IMR-90 (cell line): ENCODE results near the gene IGSF10. TPM values are rescaled to one million over a fixed set of nuclear protein-coding genes. Genes with fewer than 3 reads are reported as not detected.

Experiments used
- ATAC-seq: fragments of 200-7000 bp; cut with Tn5 transposase; 2 replicates; pipeline ENCODE4 v1.9.1; 2020; ENCODE audit warnings: low read depth, mild to moderate bottlenecking, moderate library complexity
- BruUV-seq: library from RNA; stranded (reverse); fragments of 400-500 nt; replicated peaks from 2 replicates; lab custom pipeline; 2021; lab: Mats Ljungman, UMichigan
- CTCF ChIA-PET: fragments of 300-600 bp; formaldehyde crosslinking; extraction: SDS; loops from one replicate; lab custom pipeline; 2021; ENCODE audit warnings: antibody characterized with exemption; lab: Yijun Ruan, JAX
- POLR2A ChIA-PET: fragments of 300-600 bp; sonication (Branson Sonifier 250); formaldehyde crosslinking; loops from one replicate; lab custom pipeline; 2022; ENCODE audit warnings: antibody characterized with exemption; ENCODE audit not compliant: unreplicated experiment; lab: Charles Lee
- DNase-seq: peaks from one replicate; pipeline ENCODE4 v3.0.0; 2013
- H2AFZ ChIP-seq: replicated peaks from 2 replicates; pipeline ENCODE3; 2013; ENCODE audit warnings: low read length, mild to moderate bottlenecking; ENCODE audit not compliant: poor library complexity
- H2AK5ac ChIP-seq: 2 replicates; pipeline ENCODE4 v1.6.1; 2013; ENCODE audit warnings: low read depth, low read length, inconsistent platforms
- H2AK9ac ChIP-seq: replicated peaks from 2 replicates; pipeline ENCODE3; 2013; ENCODE audit warnings: mild to moderate bottlenecking, low read depth, low read length, moderate library complexity; ENCODE audit not compliant: poor library complexity
- H2BK120ac ChIP-seq: 2 replicates; pipeline ENCODE4 v1.6.1; 2013; ENCODE audit warnings: low read depth, low read length, inconsistent platforms
- H2BK15ac ChIP-seq: 3 replicates; pipeline ENCODE4 v1.6.1; 2013; ENCODE audit warnings: low read depth, low read length, inconsistent platforms
- H2BK20ac ChIP-seq: 2 replicates; pipeline ENCODE4 v1.6.1; 2013; ENCODE audit warnings: low read depth, mild to moderate bottlenecking, inconsistent platforms, low read length, moderate library complexity
- H2BK5ac ChIP-seq: 2 replicates; pipeline ENCODE4 v1.6.1; 2013; ENCODE audit warnings: mild to moderate bottlenecking, low read depth, low read length, inconsistent platforms; ENCODE audit not compliant: poor library complexity, severe bottlenecking
- H3K14ac ChIP-seq: replicated peaks from 2 replicates; pipeline ENCODE4 v1.6.1; 2013; ENCODE audit warnings: low read depth, low read length, inconsistent platforms
- H3K18ac ChIP-seq: 2 replicates; pipeline ENCODE4 v1.6.1; 2013; ENCODE audit warnings: low read depth, low read length, control low read depth
- H3K23ac ChIP-seq: 2 replicates; pipeline ENCODE4 v1.6.1; 2013; ENCODE audit warnings: low read depth, low read length, inconsistent platforms
- H3K27ac ChIP-seq: 2 replicates; pipeline ENCODE4 v1.5.1; 2013; ENCODE audit warnings: mild to moderate bottlenecking, control low read depth, low read length; ENCODE audit not compliant: insufficient read depth
- H3K27me3 ChIP-seq: 2 replicates; pipeline ENCODE4 v1.6.1; 2013; ENCODE audit warnings: low read length; ENCODE audit not compliant: control insufficient read depth, insufficient read depth
- H3K36me3 ChIP-seq: 2 replicates; pipeline ENCODE4 v1.6.1; 2013; ENCODE audit warnings: low read length, mixed read lengths; ENCODE audit not compliant: control insufficient read depth, insufficient read depth
- H3K4ac ChIP-seq: 2 replicates; pipeline ENCODE4 v1.6.1; 2013; ENCODE audit warnings: low read depth, low read length, inconsistent platforms
- H3K4me1 ChIP-seq: 2 replicates; pipeline ENCODE4 v1.6.1; 2013; ENCODE audit warnings: low read length, mixed read lengths; ENCODE audit not compliant: control insufficient read depth, insufficient read depth
- H3K4me2 ChIP-seq: 2 replicates; pipeline ENCODE4 v1.6.1; 2013; ENCODE audit warnings: low read depth, mild to moderate bottlenecking, control low read depth, low read length, moderate library complexity
- H3K4me3 ChIP-seq: 2 replicates; pipeline ENCODE4 v1.5.1; 2013; ENCODE audit warnings: low read depth, mild to moderate bottlenecking, control low read depth, low read length, moderate library complexity; ENCODE audit not compliant: insufficient read depth
- H3K56ac ChIP-seq: 2 replicates; pipeline ENCODE4 v1.6.1; 2013; ENCODE audit warnings: low read length, inconsistent platforms; ENCODE audit not compliant: insufficient read depth; ENCODE audit errors: extremely low read depth
- H3K79me1 ChIP-seq, 2 experiments: 2 replicates each; pipeline ENCODE4 v1.6.1; 2013; ENCODE audit warnings: low read length in 2 of 2, inconsistent platforms in 1 of 2, low read depth in 1 of 2
- H3K9ac ChIP-seq: 2 replicates; pipeline ENCODE4 v1.6.1; 2013; ENCODE audit warnings: low read depth, low read length, control low read depth
- H3K9me1 ChIP-seq: 2 replicates; pipeline ENCODE4 v1.6.1; 2013; ENCODE audit warnings: low read length, inconsistent platforms; ENCODE audit not compliant: insufficient read depth
- H3K9me3 ChIP-seq: 2 replicates; pipeline ENCODE4 v1.6.1; 2013; ENCODE audit warnings: low read length; ENCODE audit not compliant: control insufficient read depth, insufficient read depth
- H4K20me1 ChIP-seq: 2 replicates; pipeline ENCODE4 v1.6.1; 2013; ENCODE audit warnings: low read length, inconsistent platforms; ENCODE audit not compliant: insufficient read depth
- H4K5ac ChIP-seq: 2 replicates; pipeline ENCODE4 v1.6.1; 2013; ENCODE audit warnings: mild to moderate bottlenecking, low read depth, low read length, control low read depth
- H4K8ac ChIP-seq, 2 experiments: 2 replicates each; pipeline ENCODE4 v1.6.1; 2013; ENCODE audit warnings: low read depth in 2 of 2, low read length in 2 of 2, control low read depth in 1 of 2, inconsistent platforms in 1 of 2
- H4K91ac ChIP-seq: 2 replicates; pipeline ENCODE4 v1.6.1; 2013; ENCODE audit warnings: low read depth, low read length, inconsistent platforms; ENCODE audit not compliant: insufficient read depth
- BHLHE40 ChIP-seq: fragments of 150-350 bp; IDR thresholded peaks from 2 replicates; pipeline ENCODE4 v1.6.1; 2016; ENCODE audit warnings: mild to moderate bottlenecking, low read depth, low read length
- CEBPB ChIP-seq: IDR thresholded peaks from 2 replicates; pipeline ENCODE4 v1.6.1; 2012; ENCODE audit warnings: low read depth, low read length, improper control_type of control experiment
- CHD1 ChIP-seq: IDR thresholded peaks from 2 replicates; pipeline ENCODE4 v1.6.1; 2012; ENCODE audit warnings: low read depth, low read length, improper control_type of control experiment
- FOS ChIP-seq: fragments of 150-350 bp; IDR thresholded peaks from 2 replicates; pipeline ENCODE4 v1.6.1; 2016; ENCODE audit warnings: low read depth, low read length
- MAFK ChIP-seq: IDR thresholded peaks from 2 replicates; pipeline ENCODE4 v1.6.1; 2012; ENCODE audit warnings: low read depth, low read length, improper control_type of control experiment
- MAZ ChIP-seq: IDR thresholded peaks from 2 replicates; pipeline ENCODE4 v1.6.1; 2012; ENCODE audit warnings: low read depth, mild to moderate bottlenecking, low read length, improper control_type of control experiment, moderate library complexity, borderline replicate concordance
- MXI1 ChIP-seq: IDR thresholded peaks from 2 replicates; pipeline ENCODE4 v1.6.1; 2012; ENCODE audit warnings: low read depth, mild to moderate bottlenecking, low read length, moderate library complexity, borderline replicate concordance
- NFE2L2 ChIP-seq: fragments of 150-350 bp; IDR thresholded peaks from 2 replicates; pipeline ENCODE4 v1.6.1; 2016; ENCODE audit warnings: low read depth, mild to moderate bottlenecking, low read length
- POLR2A ChIP-seq: IDR thresholded peaks from 2 replicates; pipeline ENCODE4 v1.6.1; 2012; ENCODE audit warnings: mild to moderate bottlenecking, low read depth, low read length
- RAD21 ChIP-seq: IDR thresholded peaks from 2 replicates; pipeline ENCODE4 v1.6.1; 2012; ENCODE audit warnings: low read length, improper control_type of control experiment
- RCOR1 ChIP-seq: IDR thresholded peaks from 2 replicates; pipeline ENCODE4 v1.6.1; 2012; ENCODE audit warnings: mild to moderate bottlenecking, low read length, improper control_type of control experiment; ENCODE audit not compliant: insufficient replicate concordance
- RFX5 ChIP-seq: IDR thresholded peaks from 2 replicates; pipeline ENCODE4 v1.8.0; 2012; ENCODE audit warnings: low read depth, mild to moderate bottlenecking, low read length, moderate library complexity
- SMC3 ChIP-seq: fragments of 150-350 bp; IDR thresholded peaks from 2 replicates; pipeline ENCODE4 v1.6.1; 2016; ENCODE audit warnings: low read depth, mild to moderate bottlenecking, antibody characterized with exemption, low read length, moderate library complexity
- WGBS, 2 experiments: methylation state at CpG; one replicate each; pipeline versions ENCODE4 v1.1.5 to v1.1.7; 2013; ENCODE audit warnings: missing lambda C conversion rate in 2 of 2; ENCODE audit not compliant: insufficient read length in 1 of 2; ENCODE audit errors: extremely low coverage in 2 of 2; 5-methylcytosine and 5-hydroxymethylcytosine counted together
- dilution Hi-C: fragments of 300-500 bp; cut with HindIII; formaldehyde crosslinking; loops from one replicate; pipeline ENCODE4 v1.14.3; 2018; ENCODE audit warnings: low sequenced_read_pairs; ENCODE audit not compliant: unreplicated experiment
- in situ Hi-C: fragments of 300-500 bp; cut with MboI; formaldehyde crosslinking; loops from 3 replicates; pipeline ENCODE4 v1.14.3; 2019; ENCODE audit warnings: low sequenced_read_pairs, inconsistent platforms, mixed read lengths
- intact Hi-C: fragments of 100-400 bp; cut with micrococcal nuclease; formaldehyde crosslinking; loops from 2 replicates; pipeline ENCODE4 v1.10.0; 2022
- polyA plus RNA-seq, 3 experiments: library from polyadenylated mRNA; depleted of rRNA; stranded (reverse); fragments of >200 nt; gene quantifications; 2 replicates each; pipeline ENCODE4 v1.2.3, GENCODE V29; 2012; ENCODE audit warnings: low replicate concordance in 1 of 3
- total RNA-seq: library from RNA; depleted of rRNA; stranded (reverse); fragments of >200 nt; gene quantifications from 2 replicates; pipeline ENCODE4 v1.2.3, GENCODE V29; 2012
- TF ChIP-seq, protein P1 (sequence below): fragments of 150-350 bp; IDR thresholded peaks from 2 replicates; pipeline ENCODE4 v1.6.1; 2017; ENCODE audit warnings: mild to moderate bottlenecking, antibody characterized with exemption, low read length, low read depth
- TF ChIP-seq, protein P2 (sequence below): fragments of 150-350 bp; IDR thresholded peaks from 2 replicates; pipeline ENCODE4 v1.6.1; 2016; ENCODE audit warnings: low read depth, mild to moderate bottlenecking, low read length, moderate library complexity, borderline replicate concordance
- TF ChIP-seq, protein P3 (sequence below): conservative IDR thresholded peaks from 2 replicates; pipeline ENCODE4 v1.5.1; 2012; ENCODE audit warnings: mild to moderate bottlenecking, low read depth, low read length, improper control_type of control experiment

The IGSF10 gene
- total and polyA plus RNA-seq, 2 of the 4 experiments (the other 2 are of a cell fraction) = under 0.01 to 0.07 TPM

DNA sequence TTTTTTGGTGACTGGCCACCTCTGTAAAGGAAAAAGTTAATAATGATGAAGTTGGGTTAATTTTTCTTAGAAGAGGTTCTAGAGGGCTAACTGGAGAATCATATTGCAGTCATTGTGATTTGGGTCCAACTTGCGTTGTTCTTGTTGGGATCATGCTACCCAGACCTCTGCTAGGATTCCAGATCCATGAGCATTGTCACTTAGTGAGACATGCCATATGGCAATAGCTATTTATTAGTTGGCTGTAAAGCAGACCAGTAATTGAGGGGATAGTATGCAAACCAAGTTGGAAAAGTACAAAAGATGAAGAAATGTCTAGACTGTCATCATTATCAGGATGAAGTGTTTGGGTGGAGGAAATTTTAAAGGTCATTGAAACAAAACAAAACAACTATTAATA, 45.6 kb downstream of the IGSF10 start:
- ATAC-seq (no peak), DNase-seq (no peak)
- no peak overlapping the region for H2BK5ac ChIP-seq
- no peak overlapping the region for H3K4me3 ChIP-seq
- H3K4ac ChIP-seq = no peak overlapping the region
- no peak overlapping the region for H3K27ac ChIP-seq
- H3K36me3 ChIP-seq = no peaks in the 10 kb centered on the region
- POLR2A ChIA-PET = no interaction called here
- no peak overlapping the region for H2AFZ ChIP-seq
- no peak overlapping the region for H4K91ac ChIP-seq
- H3K27me3 ChIP-seq = no peaks in the 10 kb centered on the region
- H2BK20ac ChIP-seq = no peak overlapping the region
- H3K23ac ChIP-seq = no peak overlapping the region
- H3K18ac ChIP-seq = no peak overlapping the region
- CTCF ChIA-PET = no interaction called here
- H3K4me1 ChIP-seq = peaks cover 4% of the 10 kb centered on the region
- H3K9me1 ChIP-seq = peaks cover 4% of the 10 kb centered on the region
- no peak overlapping the region for H3K14ac ChIP-seq
- no peak overlapping the region for H2AK9ac ChIP-seq
- H3K79me1 ChIP-seq = no peaks in the 10 kb centered on the region
- no peak for TF ChIP-seq CHD1
- no peak for TF ChIP-seq MXI1
- TF ChIP-seq SMC3 = no peak
- TF ChIP-seq, protein P1, sequence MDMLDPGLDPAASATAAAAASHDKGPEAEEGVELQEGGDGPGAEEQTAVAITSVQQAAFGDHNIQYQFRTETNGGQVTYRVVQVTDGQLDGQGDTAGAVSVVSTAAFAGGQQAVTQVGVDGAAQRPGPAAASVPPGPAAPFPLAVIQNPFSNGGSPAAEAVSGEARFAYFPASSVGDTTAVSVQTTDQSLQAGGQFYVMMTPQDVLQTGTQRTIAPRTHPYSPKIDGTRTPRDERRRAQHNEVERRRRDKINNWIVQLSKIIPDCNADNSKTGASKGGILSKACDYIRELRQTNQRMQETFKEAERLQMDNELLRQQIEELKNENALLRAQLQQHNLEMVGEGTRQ = no peak
- no peak for TF ChIP-seq RCOR1
- TF ChIP-seq MAZ = no peak
- no peak for TF ChIP-seq BHLHE40
- TF ChIP-seq POLR2A = no peak
- TF ChIP-seq FOS = no peak
- TF ChIP-seq NFE2L2 = no peak
- TF ChIP-seq, protein P2, sequence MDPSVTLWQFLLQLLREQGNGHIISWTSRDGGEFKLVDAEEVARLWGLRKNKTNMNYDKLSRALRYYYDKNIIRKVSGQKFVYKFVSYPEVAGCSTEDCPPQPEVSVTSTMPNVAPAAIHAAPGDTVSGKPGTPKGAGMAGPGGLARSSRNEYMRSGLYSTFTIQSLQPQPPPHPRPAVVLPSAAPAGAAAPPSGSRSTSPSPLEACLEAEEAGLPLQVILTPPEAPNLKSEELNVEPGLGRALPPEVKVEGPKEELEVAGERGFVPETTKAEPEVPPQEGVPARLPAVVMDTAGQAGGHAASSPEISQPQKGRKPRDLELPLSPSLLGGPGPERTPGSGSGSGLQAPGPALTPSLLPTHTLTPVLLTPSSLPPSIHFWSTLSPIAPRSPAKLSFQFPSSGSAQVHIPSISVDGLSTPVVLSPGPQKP = no peak
- TF ChIP-seq, protein P3, sequence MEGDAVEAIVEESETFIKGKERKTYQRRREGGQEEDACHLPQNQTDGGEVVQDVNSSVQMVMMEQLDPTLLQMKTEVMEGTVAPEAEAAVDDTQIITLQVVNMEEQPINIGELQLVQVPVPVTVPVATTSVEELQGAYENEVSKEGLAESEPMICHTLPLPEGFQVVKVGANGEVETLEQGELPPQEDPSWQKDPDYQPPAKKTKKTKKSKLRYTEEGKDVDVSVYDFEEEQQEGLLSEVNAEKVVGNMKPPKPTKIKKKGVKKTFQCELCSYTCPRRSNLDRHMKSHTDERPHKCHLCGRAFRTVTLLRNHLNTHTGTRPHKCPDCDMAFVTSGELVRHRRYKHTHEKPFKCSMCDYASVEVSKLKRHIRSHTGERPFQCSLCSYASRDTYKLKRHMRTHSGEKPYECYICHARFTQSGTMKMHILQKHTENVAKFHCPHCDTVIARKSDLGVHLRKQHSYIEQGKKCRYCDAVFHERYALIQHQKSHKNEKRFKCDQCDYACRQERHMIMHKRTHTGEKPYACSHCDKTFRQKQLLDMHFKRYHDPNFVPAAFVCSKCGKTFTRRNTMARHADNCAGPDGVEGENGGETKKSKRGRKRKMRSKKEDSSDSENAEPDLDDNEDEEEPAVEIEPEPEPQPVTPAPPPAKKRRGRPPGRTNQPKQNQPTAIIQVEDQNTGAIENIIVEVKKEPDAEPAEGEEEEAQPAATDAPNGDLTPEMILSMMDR = no peak
- TF ChIP-seq CEBPB = no peak
- no peak for TF ChIP-seq RFX5
- no peak for TF ChIP-seq MAFK
- no peak for TF ChIP-seq RAD21
- no peaks in the 10 kb centered on the region for H3K9me3 ChIP-seq
- no peak overlapping the region for H4K5ac ChIP-seq
- no TSS peak for BruUV-seq
- no peaks in the 10 kb centered on the region for H4K20me1 ChIP-seq
- no peak overlapping the region for H3K4me2 ChIP-seq
- WGBS, 2 experiments = 67% methylated on average over 1 of the region's 1 CpG; no CpG with 5 or more reads in 1 of the 2 experiments
- dilution Hi-C loops = no loop called here
- no peak overlapping the region for H2BK120ac ChIP-seq
- in situ Hi-C loops = no loop called here
- H2AK5ac ChIP-seq = no peak overlapping the region
- H2BK15ac ChIP-seq = no peak overlapping the region
- H4K8ac ChIP-seq = no peak overlapping the region
- H3K56ac ChIP-seq = no peak overlapping the region
- H3K9ac ChIP-seq = no peak overlapping the region
- intact Hi-C loops = no loop called here
